Parathyroid adenoma (tissue), 2 donors: ENCODE data around the gene SCGB2B2.

Source experiments
- H2AFZ ChIP-seq: fragments of 300-600 bp; sonication (generic); one replicate; pipeline ENCODE4 v1.7.0; 2017; ENCODE audit warnings: antibody characterized with exemption, mild to moderate bottlenecking
- H3K27ac ChIP-seq: fragments of 300-600 bp; sonication (generic); one replicate; pipeline ENCODE4 v1.7.0; 2017
- H3K27me3 ChIP-seq: fragments of 300-600 bp; sonication (generic); one replicate; pipeline ENCODE4 v1.7.0; 2017; ENCODE audit warnings: low read length; ENCODE audit not compliant: control insufficient read depth, insufficient read depth
- H3K36me3 ChIP-seq: fragments of 300-600 bp; sonication (generic); one replicate; pipeline ENCODE4 v1.7.0; 2017; ENCODE audit warnings: low read length; ENCODE audit not compliant: control insufficient read depth, insufficient read depth
- H3K4me1 ChIP-seq: fragments of 300-600 bp; sonication (generic); one replicate; pipeline ENCODE4 v1.7.0; 2017; ENCODE audit warnings: control low read depth
- H3K4me2 ChIP-seq: fragments of 300-600 bp; sonication (generic); one replicate; pipeline ENCODE4 v1.7.0; 2017; ENCODE audit warnings: low read length
- H3K4me3 ChIP-seq: fragments of 300-600 bp; sonication (generic); one replicate; pipeline ENCODE4 v1.7.0; 2017; ENCODE audit warnings: low read depth, low read length
- H3K79me2 ChIP-seq: fragments of 300-600 bp; sonication (generic); one replicate; pipeline ENCODE4 v1.7.0; 2017; ENCODE audit warnings: control low read depth
- H3K9ac ChIP-seq: fragments of 300-600 bp; sonication (generic); one replicate; pipeline ENCODE4 v1.7.0; 2017; ENCODE audit warnings: mild to moderate bottlenecking
- H3K9me3 ChIP-seq: fragments of 300-600 bp; sonication (generic); one replicate; pipeline ENCODE4 v1.7.0; 2017; ENCODE audit warnings: low read length; ENCODE audit not compliant: control insufficient read depth
- TF ChIP-seq, protein P1 (sequence below): fragments of 300-600 bp; sonication (generic); IDR thresholded peaks from one replicate; pipeline ENCODE4 v1.7.0; 2017; ENCODE audit warnings: antibody characterized with exemption, mild to moderate bottlenecking
- donor health status: primary hyperparathyroidism.

The SCGB2B2 gene

DNA sequence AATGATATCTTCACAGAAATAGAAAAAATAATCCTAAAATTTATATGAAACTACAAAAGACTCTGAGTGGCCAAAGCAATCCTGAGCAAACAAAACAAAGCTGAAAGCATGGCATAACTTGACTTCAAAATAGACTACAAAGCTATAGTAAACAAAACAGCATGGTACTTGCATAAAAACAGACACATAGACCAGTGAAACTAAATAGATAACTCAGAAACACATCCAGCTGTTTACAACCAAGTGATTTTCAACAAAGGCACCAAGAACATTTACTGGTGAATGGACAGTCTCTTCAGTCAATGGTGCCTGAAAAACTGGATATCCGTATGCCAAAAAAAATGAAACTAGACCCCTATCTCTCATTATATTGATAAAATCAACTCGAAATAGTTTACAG lies 25.2 kb downstream of the SCGB2B2 start:
- H3K9ac ChIP-seq: no peak overlapping the region
- TF ChIP-seq, protein P1, sequence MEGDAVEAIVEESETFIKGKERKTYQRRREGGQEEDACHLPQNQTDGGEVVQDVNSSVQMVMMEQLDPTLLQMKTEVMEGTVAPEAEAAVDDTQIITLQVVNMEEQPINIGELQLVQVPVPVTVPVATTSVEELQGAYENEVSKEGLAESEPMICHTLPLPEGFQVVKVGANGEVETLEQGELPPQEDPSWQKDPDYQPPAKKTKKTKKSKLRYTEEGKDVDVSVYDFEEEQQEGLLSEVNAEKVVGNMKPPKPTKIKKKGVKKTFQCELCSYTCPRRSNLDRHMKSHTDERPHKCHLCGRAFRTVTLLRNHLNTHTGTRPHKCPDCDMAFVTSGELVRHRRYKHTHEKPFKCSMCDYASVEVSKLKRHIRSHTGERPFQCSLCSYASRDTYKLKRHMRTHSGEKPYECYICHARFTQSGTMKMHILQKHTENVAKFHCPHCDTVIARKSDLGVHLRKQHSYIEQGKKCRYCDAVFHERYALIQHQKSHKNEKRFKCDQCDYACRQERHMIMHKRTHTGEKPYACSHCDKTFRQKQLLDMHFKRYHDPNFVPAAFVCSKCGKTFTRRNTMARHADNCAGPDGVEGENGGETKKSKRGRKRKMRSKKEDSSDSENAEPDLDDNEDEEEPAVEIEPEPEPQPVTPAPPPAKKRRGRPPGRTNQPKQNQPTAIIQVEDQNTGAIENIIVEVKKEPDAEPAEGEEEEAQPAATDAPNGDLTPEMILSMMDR: no peak
- H3K27ac ChIP-seq: no peak overlapping the region
- peaks cover 3% of the 10 kb centered on the region for H3K9me3 ChIP-seq
- no peaks in the 10 kb centered on the region for H3K36me3 ChIP-seq
- no peak overlapping the region for H3K4me2 ChIP-seq
- no peaks in the 10 kb centered on the region for H3K27me3 ChIP-seq
- H3K79me2 ChIP-seq: no peaks in the 10 kb centered on the region
- H2AFZ ChIP-seq: no peak overlapping the region
- no peak overlapping the region for H3K4me3 ChIP-seq
- no peaks in the 10 kb centered on the region for H3K4me1 ChIP-seq

DNA sequence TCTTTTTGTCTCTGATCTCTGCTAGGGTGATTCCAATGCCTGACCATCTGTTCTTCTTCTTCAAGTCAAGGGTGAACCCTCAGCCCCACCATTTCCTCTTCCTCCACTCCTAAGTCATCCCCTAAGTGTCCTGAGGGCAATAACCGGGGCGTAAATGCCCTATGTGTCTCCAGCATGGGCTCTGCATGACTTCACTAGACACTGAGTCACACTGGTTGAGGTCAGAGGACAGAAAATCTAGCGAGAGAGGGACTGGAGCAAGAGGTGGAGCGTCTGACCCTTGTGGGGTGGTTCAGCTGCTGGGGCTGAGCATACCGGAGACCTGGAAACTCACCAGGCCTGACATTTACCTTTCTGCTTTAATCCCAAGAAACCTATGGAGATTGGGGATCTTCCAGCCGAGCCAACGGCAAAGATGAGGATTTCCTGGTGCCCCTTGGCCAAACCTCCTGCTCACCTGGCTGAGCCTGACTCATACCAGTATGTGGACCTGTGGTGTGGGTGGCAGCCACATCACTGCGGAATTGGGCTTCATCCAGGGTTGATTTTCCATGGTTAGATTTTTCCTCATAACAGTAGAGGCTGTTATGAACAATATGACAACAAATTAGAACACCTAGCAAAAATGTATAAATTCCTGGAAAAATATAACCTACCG lies 26.9 kb downstream of the SCGB2B2 start:
- Histone ChIP-seq H3K4me2 (no peak overlapping the region), H3K36me3 (no peaks in the 10 kb centered on the region), H3K4me1 (no peaks in the 10 kb centered on the region), H3K79me2 (no peaks in the 10 kb centered on the region), H3K9me3 (peaks cover 3% of the 10 kb centered on the region), H3K9ac (no peak overlapping the region), H3K4me3 (no peak overlapping the region), H3K27ac (no peak overlapping the region), H2AFZ (no peak overlapping the region), H3K27me3 (no peaks in the 10 kb centered on the region)
- TF ChIP-seq, protein P1: no peak

DNA sequence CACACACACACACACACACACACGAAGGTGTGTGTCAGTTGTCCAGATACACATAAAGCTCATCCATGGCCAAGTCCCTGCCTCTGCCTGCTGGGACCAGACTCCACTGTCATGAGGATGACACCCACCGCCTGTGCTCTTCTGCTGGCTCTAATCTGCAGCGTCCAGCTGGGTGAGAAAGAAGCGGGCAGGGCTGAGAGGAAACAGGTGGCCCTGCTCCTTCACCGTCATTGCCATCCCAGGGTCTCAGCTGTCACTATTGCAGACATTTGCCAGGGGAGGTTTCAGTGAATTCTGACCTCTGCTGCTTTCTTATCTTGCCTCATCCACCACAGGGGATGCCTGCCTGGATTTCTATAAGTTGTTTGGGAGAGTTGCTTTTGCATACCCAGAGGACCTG lies 31.4 kb downstream of the SCGB2B2 start:
- no peak overlapping the region for H2AFZ ChIP-seq
- no peak overlapping the region for H3K9ac ChIP-seq
- no peak overlapping the region for H3K27ac ChIP-seq
- H3K4me3 ChIP-seq: no peak overlapping the region
- H3K4me1 ChIP-seq: no peaks in the 10 kb centered on the region
- no peaks in the 10 kb centered on the region for H3K79me2 ChIP-seq
- no peaks in the 10 kb centered on the region for H3K36me3 ChIP-seq
- no peak overlapping the region for H3K4me2 ChIP-seq
- H3K27me3 ChIP-seq: no peaks in the 10 kb centered on the region
- H3K9me3 ChIP-seq: no peaks in the 10 kb centered on the region
- TF ChIP-seq, protein P1: no peak

DNA sequence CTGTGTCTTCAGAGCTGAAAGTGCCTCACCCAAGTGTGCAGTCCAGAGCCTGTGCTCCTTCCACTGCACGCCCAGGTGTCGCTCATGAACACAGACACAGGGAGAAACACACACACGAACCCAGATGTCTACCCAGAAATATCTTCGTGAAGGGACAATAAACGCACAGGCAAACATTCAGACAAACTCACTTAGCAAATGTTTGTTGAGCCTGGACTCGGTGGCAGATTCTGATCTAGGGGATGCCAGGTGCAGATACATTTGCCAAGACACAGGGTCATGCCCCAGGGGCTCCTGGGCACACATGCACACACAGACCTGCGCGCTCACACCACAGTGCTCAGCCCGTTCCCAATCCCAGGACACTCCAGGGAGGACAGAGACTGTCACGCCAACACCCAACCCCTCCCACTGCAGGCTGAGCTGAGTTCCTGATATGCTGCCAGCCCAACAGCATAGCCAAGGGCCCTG lies 31.9 kb downstream of the SCGB2B2 start:
- Histone ChIP-seq H3K4me3 (no peak overlapping the region), H3K27me3 (no peaks in the 10 kb centered on the region), H3K4me1 (no peaks in the 10 kb centered on the region), H3K9me3 (no peaks in the 10 kb centered on the region), H3K79me2 (no peaks in the 10 kb centered on the region), H3K27ac (no peak overlapping the region), H3K9ac (no peak overlapping the region), H3K4me2 (no peak overlapping the region), H2AFZ (no peak overlapping the region), H3K36me3 (no peaks in the 10 kb centered on the region)
- TF ChIP-seq, protein P1: no peak

DNA sequence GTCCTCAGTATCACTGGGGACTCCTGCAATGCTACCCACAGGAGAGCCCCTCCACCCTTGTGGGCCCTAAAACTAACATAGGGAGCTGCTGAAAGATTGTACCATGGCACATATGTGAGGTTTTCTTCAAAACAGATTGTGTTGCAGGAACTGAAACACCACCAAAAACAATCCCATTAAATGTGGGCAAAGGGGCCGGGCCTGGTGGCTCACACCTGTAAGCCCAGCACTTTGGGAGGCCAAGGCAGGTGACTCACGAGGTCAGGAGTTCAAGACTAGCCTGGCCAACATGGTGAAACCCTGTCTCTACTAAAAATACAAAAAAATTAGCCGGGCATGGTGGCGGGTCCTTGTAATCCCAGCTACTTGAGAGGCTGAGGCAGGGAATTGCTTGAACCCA lies 34.7 kb downstream of the SCGB2B2 start:
- no peak overlapping the region for H3K9ac ChIP-seq
- no peaks in the 10 kb centered on the region for H3K79me2 ChIP-seq
- H3K4me3 ChIP-seq: no peak overlapping the region
- no peak overlapping the region for H3K4me2 ChIP-seq
- TF ChIP-seq, protein P1: no peak
- no peak overlapping the region for H2AFZ ChIP-seq
- no peaks in the 10 kb centered on the region for H3K27me3 ChIP-seq
- no peaks in the 10 kb centered on the region for H3K36me3 ChIP-seq
- H3K9me3 ChIP-seq: no peaks in the 10 kb centered on the region
- H3K4me1 ChIP-seq: no peaks in the 10 kb centered on the region
- H3K27ac ChIP-seq: no peak overlapping the region
